Raji (cell line): ENCODE data around the gene PIN1.

Source experiments
- POLR2A ChIP-seq: IDR thresholded peaks from 2 replicates; pipeline ENCODE4 v1.6.1; 2011; ENCODE audit warnings: low read depth, low read length, control low read depth; ENCODE audit not compliant: insufficient read depth

The PIN1 gene

GRCh38 chr19:9834726-9835506 lies at the start of gene PIN1:
PIN1 (plus strand) TSS chr19:9835318; CDS start chr19:9835345, 27 bp downstream.
- peak; percentile 68 for TF ChIP-seq POLR2A

- peak; percentile 58; the same call in 1 of the 2 replicates for TF ChIP-seq POLR2A
Measured at GRCh38 chr19:9785367-9786331, 49.5 kb upstream of the PIN1 start.

GRCh38 chr19:9786342-9786741 lies 48.8 kb upstream of the PIN1 start:
- TF ChIP-seq POLR2A: no peak

- no peak for TF ChIP-seq POLR2A
Measured at GRCh38 chr19:9786819-9787218, 48.3 kb upstream of the PIN1 start.

GRCh38 chr19:9789066-9789465 lies 46.1 kb upstream of the PIN1 start:
- no peak for TF ChIP-seq POLR2A

- TF ChIP-seq POLR2A: peak; percentile 21; the same call in 1 of the 2 replicates
Measured at GRCh38 chr19:9791552-9792205, 43.4 kb upstream of the PIN1 start.

GRCh38 chr19:9792206-9793070 lies 42.7 kb upstream of the PIN1 start:
- TF ChIP-seq POLR2A: peak; percentile 55

- TF ChIP-seq POLR2A: no peak
Measured at GRCh38 chr19:9793071-9793591, 42.0 kb upstream of the PIN1 start.

GRCh38 chr19:9796113-9796773 lies 38.9 kb upstream of the PIN1 start:
- TF ChIP-seq POLR2A: no peak

GRCh38 chr19:9797871-9798270 lies 37.2 kb upstream of the PIN1 start:
- no peak for TF ChIP-seq POLR2A

GRCh38 chr19:9799162-9799561 lies 36.0 kb upstream of the PIN1 start:
- no peak for TF ChIP-seq POLR2A

GRCh38 chr19:9801976-9802375 lies 33.1 kb upstream of the PIN1 start:
- TF ChIP-seq POLR2A: no peak

GRCh38 chr19:9806803-9807202 lies 28.3 kb upstream of the PIN1 start:
- TF ChIP-seq POLR2A: no peak
